Heart right ventricle (tissue), 16 donors: ENCODE measurements around the gene RCOR2. TPM values are rescaled to one million over a fixed set of nuclear protein-coding genes. Genes with fewer than 3 reads are reported as not detected.

Experiments used
- ATAC-seq, 8 donors: fragments of 200-7000 bp; cut with Tn5 transposase; one replicate each; pipeline ENCODE4 v1.9.1; 2020; ENCODE audit warnings: mild to moderate bottlenecking in 8 of 8, moderate library complexity in 8 of 8, moderate number of reproducible peaks in 1 of 8
- DNase-seq, 2 donors: peaks; one replicate each; pipeline ENCODE4 v3.0.0-alpha.2; 2020
- H3K27ac ChIP-seq, 10 donors: fragments of 200-600 bp; sonication (generic) in 2 of 10; one replicate each; pipeline versions ENCODE4 v1.5.0 to v1.8.0; 2020 to 2022; ENCODE audit warnings: mild to moderate bottlenecking in 3 of 10
- H3K27me3 ChIP-seq, 7 donors: fragments of 200-600 bp; one replicate each; pipeline ENCODE4 v1.8.0; 2021 to 2022; ENCODE audit warnings: mild to moderate bottlenecking in 2 of 7
- H3K36me3 ChIP-seq, 9 donors: fragments of 200-600 bp; sonication (generic) in 1 of 9; one replicate each; pipeline versions ENCODE4 v1.5.0 to v1.8.0; 2020 to 2022; ENCODE audit warnings: mild to moderate bottlenecking in 2 of 9
- H3K4me1 ChIP-seq, 9 donors: fragments of 200-600 bp; sonication (generic) in 1 of 9; one replicate each; pipeline versions ENCODE4 v1.5.0 to v1.8.0; 2020 to 2022; ENCODE audit warnings: mild to moderate bottlenecking in 4 of 9
- H3K4me3 ChIP-seq, 10 donors: fragments of 200-600 bp; sonication (generic) in 2 of 10; one replicate each; pipeline versions ENCODE4 v1.5.0 to v1.8.0; 2020 to 2022; ENCODE audit warnings: mild to moderate bottlenecking in 7 of 10, moderate library complexity in 2 of 10
- H3K9me3 ChIP-seq, 11 donors: fragments of 200-600 bp in 10 of 11; sonication (generic) in 2 of 11; one replicate each; pipeline versions ENCODE4 v1.5.0 to v1.8.0; 2013 to 2022; ENCODE audit warnings: mild to moderate bottlenecking in 2 of 11, control low read depth in 1 of 11, moderate library complexity in 1 of 11
- CTCF ChIP-seq, 9 donors: fragments of 200-600 bp; sonication (generic) in 2 of 9; IDR thresholded peaks; one replicate each; pipeline versions ENCODE4 v1.5.0 to v1.8.0; 2021 to 2022; ENCODE audit warnings: antibody characterized with exemption in 9 of 9, mild to moderate bottlenecking in 5 of 9, moderate library complexity in 1 of 9
- WGBS, 2 donors: extraction: QIAGEN DNeasy Blood & Tissue Kit; methylation state at CpG; one replicate each; pipeline ENCODE4 v1.1.7; 2013; ENCODE audit warnings: inconsistent platforms in 1 of 2; 5-methylcytosine and 5-hydroxymethylcytosine counted together
- intact Hi-C, 10 donors: fragments of 100-400 bp; cut with DNase I; formaldehyde crosslinking; loops; one replicate each; pipeline versions ENCODE4 v1.11.1 to v1.14.2; 2022
- polyA plus RNA-seq, 2 donors: library from polyadenylated mRNA; stranded (reverse); fragments of 200-250 nt; gene quantifications; one replicate each; pipeline ENCODE4 v1.2.3, GENCODE V29; 2013
- total RNA-seq, 10 donors: library from RNA; stranded (reverse); fragmentation: NEBNext Ultra II Directional in 3 of 10; extraction: Animal tissue kit (Norgen Biotek cat#: 25700) in 3 of 10; gene quantifications; one replicate each; pipeline versions ENCODE4 v1.2.1 to v1.2.4, GENCODE V29; 2021 to 2023
- donor health status: Arrhythmogenic right ventricular cardiomyopathy.
- donor health status: ischemic (EF 13 %, LVEDD 7.1; RV severe dilation, severe dysfunction).
- donor health status: healthy with polysubstance abuse.
- donor health status: DM: no; HTN: yes; CAD: no.
- donor health status: DM: no; HTN: no; CAD: no.
- donor health status: ischemic (EF 25% LVEDD 6.9; RV normal size, moderate dysfunction).
- donor health status: ischemic (EF 25% LVEDD 5.7; RV mildly dilated, moderate dysfunction).
- donor health status: healthy.
- donor health status: DM: yes; HTN: yes; CAD: no.
- donor health status: Ischemic cardiomyopathy.
- donor health status: ischemic (EF 35%, LVEDD 5.7; RV mildly dilated, moderate dysfunction).
- donor health status: nonischemic (EF 11% LVEDD 7.7; RV severe dilation, severe dysfunction).
- donor health status: DM: yes; HTN: yes; CAD: no.
- donor health status: PGD.
- donor health status: ischemic (EF 29% LVEDD 5.4; RV normal size, mild dysfunction).
- donor health status: nonischemic (EF 23%, LVEDD 6.1; RV moderate dilation, normal function).

RCOR2 gene
- total and polyA plus RNA-seq, 12 donors = 1.1 to 8.4 (median 5.0) TPM

GRCh38 chr11:63919267-63920125 lies 2.5 kb upstream of the RCOR2 start:
- intact Hi-C loops = loop anchor here in 3 of 10 donors (2.0 to 5.0 kb wide), 3 partner anchors 19 to 82 kb away; partner anchors contain the start of genes NAA40 (in 2 of the 3) and MARK2 (in 1 of the 3)
- peaks cover 39 to 61% (median 54%) of the 10 kb centered on the region in 9 donors for H3K4me1 ChIP-seq
- no peak for TF ChIP-seq CTCF (IDR thresholded peaks at IDR 0.05)
- 7 to 14% methylated on average over 38 to 40 of the region's 41 CpGs for WGBS, 2 donors
- DNase-seq = peak; percentile 68 to 75
- no peaks in the 10 kb centered on the region for H3K9me3 ChIP-seq
- ATAC-seq = peak; percentile 14 to 63 (median 42)
- H3K36me3 ChIP-seq = no peaks in the 10 kb centered on the region
- peak overlapping the region; percentile 83 to 97 (median 94) for H3K27ac ChIP-seq
- peak overlapping the region; percentile 4 to 67 (median 43) for H3K4me3 ChIP-seq
- H3K27me3 ChIP-seq = peaks cover 0 to 47% (median 0%) of the 10 kb centered on the region in 7 donors

DNA sequence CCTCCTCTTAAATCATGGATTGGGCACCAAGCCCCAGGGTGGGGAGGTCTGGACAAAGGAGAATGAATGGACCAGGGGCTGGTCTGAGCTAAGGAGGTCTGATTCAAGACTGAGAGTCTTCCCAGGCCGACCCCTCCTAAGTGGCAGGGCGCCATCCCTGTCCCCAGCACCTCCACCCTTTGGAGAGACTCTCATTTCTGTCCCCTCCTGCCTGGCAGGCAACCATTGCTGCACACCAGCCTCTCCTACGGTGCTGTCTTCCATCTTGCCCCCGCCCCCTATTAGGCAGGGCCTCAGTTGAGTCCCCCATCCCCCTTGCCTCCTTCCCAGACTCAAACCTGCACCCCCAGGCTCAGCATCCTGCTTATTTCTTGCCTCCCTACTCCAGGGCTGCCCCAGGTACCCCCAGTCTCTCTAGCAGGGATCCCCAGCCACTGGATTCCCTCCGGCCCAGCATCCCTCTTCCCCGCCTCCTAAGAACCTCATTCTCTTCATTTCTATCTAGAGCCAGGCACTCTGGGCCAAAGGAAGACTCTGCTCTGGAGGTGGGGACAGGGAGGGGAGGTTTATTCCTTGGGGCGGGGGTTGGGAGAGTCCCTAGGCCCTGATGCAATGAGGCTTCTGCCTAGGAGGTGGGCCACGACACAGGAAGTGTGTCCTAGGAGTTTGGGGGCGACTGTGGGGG lies 1.7 kb upstream of the RCOR2 start:
- WGBS, 2 donors = 21 to 44% methylated on average over 9 of the region's 9 CpGs
- H3K4me1 ChIP-seq = peaks cover 39 to 61% (median 54%) of the 10 kb centered on the region in 9 donors

GRCh38 chr11:63917692-63918506 lies 935 bp upstream of the RCOR2 start:
- no peak for TF ChIP-seq CTCF (IDR thresholded peaks at IDR 0.05)
- 3 to 4% methylated on average over 47 to 50 of the region's 50 CpGs for WGBS, 2 donors
- DNase-seq (peak; percentile 80 to 81), ATAC-seq (peak; percentile 42 to 79 (median 54))
- Histone ChIP-seq H3K36me3 (no peaks in the 10 kb centered on the region), H3K4me3 (peak overlapping the region; percentile 35 to 67 (median 60)), H3K9me3 (no peaks in the 10 kb centered on the region), H3K4me1 (peaks cover 39 to 61% (median 54%) of the 10 kb centered on the region in 9 donors), H3K27me3 (peaks cover 0 to 47% (median 0%) of the 10 kb centered on the region in 7 donors), H3K27ac (peak overlapping the region; percentile 83 to 97 (median 94))
- intact Hi-C loops = loop anchor here in 3 of 10 donors (2.0 to 5.0 kb wide), 4 partner anchors 21 to 46 kb away; partner anchors contain the start of gene NAA40 (in 1 of the 3)

More for the DNA sequence above, 1.7 kb upstream of the RCOR2 start:
- intact Hi-C loops = loop anchor here in 2 of 10 donors (2.0 to 5.0 kb wide), 2 partner anchors 20 to 46 kb away; partner anchors contain the start of gene NAA40 (in 1 of the 2)
- ATAC-seq (peak in 1 of 8 donors; percentile 1), DNase-seq (peak in 1 of 2 donors; percentile 27)
- peak overlapping the region in 9 of 10 donors; percentile 27 to 67 (median 60) for H3K4me3 ChIP-seq
- peak overlapping the region; percentile 83 to 97 (median 94) for H3K27ac ChIP-seq
- H3K9me3 ChIP-seq = no peaks in the 10 kb centered on the region
- H3K27me3 ChIP-seq = peaks cover 0 to 47% (median 0%) of the 10 kb centered on the region in 7 donors
- H3K36me3 ChIP-seq = no peaks in the 10 kb centered on the region
- no peak for TF ChIP-seq CTCF (IDR thresholded peaks at IDR 0.05)
